Left ventricle myocardium superior (tissue), 1 donor: ENCODE data around the gene GPX4. TPM values are rescaled to one million over a fixed set of nuclear protein-coding genes. Genes with fewer than 3 reads are reported as not detected.

ENCODE experiments used
- ATAC-seq: fragments of 200-7000 bp; cut with Tn5 transposase; one replicate; pipeline ENCODE4 v1.9.1; 2020; ENCODE audit warnings: mild to moderate bottlenecking, moderate library complexity
- DNase-seq: peaks from one replicate; pipeline ENCODE4 v3.0.0-alpha.2; 2020
- intact Hi-C: fragments of 100-400 bp; cut with micrococcal nuclease; formaldehyde crosslinking; loops from one replicate; pipeline ENCODE4 v1.11.0; 2022
- total RNA-seq: library from RNA; stranded (reverse); fragmentation: NEBNext Ultra II Directional; extraction: Animal tissue kit (Norgen Biotek cat#: 25700); gene quantifications from one replicate; pipeline ENCODE4 v1.2.1, GENCODE V29; 2021
- donor health status: DM: no; HTN: yes; CAD: no; lungs with severe emphysema.

Gene GPX4
- total RNA-seq, 1 donor from 2014 or later = 337 TPM

DNA sequence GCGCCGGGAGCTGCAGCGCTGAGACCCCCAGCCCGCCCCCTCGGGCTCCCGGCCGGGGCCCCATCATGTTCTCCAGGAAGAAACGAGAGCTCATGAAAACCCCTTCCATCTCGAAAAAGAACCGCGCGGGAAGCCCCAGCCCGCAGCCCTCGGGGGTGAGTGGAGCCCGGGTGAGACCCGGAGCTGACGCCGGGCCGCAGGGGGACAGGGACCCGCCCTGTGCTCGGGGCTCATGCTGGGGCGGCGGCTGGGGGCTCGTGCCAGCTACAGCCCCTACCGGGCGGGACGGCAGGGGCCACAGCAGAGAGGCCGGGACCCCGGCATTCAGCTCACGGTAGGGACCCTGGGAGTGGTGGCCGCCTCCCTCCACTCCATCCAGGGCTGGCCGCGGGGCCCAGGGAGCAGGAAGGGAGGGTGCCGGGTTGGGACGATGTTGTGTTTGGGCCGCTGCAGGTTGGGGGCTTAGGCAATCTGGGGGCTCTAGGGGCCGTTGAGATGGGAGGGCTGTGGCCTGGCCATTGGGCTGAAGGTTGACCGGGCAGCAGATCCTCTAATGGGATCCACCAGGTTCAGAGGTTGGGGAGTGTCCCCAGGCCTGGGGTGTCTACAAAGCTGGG, 36.3 kb upstream of the GPX4 start:
- ATAC-seq (no peak), DNase-seq (no peak)
- intact Hi-C loops = no loop called here

DNA sequence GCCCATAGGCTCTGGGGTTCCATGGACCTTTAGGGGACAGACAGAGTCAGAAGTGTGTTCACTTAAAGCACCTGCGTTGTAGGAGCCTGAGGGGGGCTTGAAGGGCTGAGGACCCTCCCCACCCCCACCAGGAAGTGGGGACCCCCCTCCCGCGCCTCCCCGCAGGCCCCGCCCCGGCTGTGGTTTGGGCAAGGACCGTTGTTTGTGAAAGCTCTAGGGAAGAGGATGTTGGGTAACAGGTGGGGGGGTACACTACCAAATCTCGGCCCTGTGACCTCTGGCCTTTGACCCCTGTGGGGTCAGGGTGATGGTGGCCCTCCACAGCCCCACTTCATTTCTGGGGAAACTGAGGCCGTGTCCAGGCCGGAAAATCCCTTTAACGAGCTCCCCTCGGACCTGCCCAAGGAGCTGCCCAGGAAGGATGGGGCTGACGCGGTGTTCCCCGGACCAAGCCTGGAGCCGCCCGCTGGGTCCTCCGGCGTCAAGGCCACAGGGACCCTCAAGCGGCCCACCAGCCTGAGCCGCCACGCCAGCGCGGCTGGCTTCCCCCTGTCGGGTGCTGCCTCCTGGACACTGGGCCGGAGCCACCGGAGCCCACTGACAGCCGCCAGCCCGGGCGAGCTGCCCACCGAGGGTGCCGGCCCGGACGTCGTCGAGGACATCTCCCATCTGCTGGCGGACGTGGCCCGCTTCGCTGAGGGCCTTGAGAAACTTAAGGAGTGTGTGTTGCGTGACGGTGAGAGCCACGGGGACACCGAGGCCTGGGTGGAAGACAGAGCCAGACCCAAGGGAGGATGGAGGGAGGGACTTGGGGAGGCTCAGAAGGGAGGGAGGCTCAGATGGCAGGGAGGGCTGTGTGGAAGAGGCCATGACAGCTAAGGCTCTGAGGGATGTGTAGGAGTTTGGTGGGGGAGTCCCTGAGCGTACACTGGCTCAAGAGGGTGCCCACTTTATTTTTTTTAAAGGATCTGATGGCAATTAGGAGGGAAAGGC, 35.5 kb upstream of the GPX4 start:
- ATAC-seq = peak; percentile 30
- peak; percentile 71 for DNase-seq
- intact Hi-C loops = no loop called here

DNA sequence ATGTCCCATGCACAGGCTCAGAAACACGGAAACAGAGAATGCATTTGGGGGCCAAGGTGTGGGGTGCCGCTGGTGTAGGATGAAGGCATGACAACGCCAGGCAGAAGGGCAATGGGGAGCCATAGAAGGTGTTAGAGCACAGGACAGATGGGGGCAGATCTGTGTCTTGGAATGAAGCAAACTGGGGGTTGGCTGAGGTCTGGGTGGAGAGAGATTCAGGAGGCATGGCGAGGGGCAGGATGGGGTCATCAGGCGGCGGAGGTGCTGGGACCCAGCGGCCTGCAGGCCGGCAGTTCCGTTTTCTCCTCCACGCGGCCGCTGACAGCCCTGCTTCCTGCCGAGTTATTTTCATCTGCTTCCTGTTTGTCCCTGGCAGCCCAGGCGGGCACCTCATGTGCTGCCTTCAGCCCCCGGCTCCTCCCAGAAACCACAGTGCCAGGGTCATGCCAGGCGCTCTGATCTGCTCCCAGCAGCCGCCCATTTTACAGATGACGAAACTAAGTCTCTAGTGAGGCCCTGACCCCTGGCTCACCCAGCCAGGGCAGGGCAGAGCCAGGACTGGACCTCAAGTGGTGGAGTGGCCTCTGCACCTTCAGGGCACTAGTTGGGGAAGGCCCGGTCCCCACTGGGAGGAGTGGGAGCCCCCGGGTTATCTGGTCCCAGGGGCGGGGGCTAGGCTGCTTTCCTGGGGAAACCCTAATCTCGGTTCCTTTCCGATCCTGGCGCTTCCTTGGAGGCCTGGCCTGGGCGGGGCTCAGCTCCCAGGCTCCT, 34.6 kb upstream of the GPX4 start:
- peak; percentile 81 for DNase-seq
- peak; percentile 62 for ATAC-seq
- intact Hi-C loops = no loop called here

DNA sequence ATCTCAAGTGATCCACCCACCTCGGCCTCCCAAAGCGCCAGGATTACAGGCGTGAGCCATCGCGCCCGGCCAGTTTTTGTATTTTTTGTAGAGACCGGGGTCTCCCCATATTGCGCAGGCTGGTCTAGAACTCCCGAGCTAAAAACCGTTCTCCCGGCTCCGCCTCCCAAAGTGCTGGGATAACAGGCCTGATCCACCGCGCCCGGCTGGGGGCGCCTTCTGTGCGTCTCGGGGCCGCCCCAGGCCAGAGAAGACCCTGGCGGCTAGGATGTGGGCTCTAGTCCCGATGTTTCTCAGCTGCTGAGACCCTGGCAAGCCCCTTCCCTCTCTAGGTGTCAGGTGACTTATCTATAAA, 33.2 kb upstream of the GPX4 start:
- no peak for DNase-seq
- ATAC-seq = no peak
- intact Hi-C loops = no loop called here

DNA sequence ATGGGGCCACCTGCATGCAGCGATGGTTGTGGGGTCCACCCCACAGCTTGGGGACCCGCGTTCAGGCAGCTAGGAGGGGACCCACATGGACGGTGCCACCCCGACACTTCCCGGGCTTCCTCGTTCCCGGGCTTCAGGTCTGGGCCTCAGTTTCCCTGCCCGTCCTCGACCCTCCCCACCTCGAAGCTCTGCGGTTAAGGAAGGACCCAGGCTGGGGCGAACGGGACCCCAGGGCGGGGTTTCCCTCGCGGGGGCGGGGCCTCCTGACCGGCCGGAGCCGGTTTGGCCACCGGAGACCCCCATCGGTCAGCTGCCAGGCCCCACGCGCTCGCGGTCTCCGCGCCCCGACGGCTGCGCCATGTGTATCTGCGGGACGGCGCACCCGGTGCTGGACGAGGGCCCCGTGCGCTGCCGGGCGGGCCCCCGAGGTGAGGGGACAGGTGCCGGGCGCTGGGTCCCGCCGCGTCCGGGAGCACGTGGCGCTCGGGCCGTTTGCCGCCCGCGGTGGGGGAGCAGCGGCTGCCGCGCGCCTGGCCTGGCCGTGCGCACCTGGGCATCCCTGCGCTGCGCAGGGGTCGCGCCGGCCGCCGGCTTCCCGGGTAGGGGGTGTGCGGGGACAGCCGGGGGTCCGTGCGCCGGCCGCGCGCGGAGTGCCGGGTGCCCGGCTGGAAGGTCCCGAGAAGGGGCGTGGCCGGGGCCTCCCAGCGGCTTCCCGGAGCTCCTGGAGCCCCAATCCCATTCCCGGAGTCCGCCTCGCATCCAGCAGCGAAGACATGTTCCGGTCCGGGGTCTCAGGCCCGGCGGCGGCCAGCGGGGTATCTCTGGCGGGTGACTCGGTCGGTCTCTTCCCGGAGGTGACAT, 32.6 kb upstream of the GPX4 start:
- intact Hi-C loops = no loop called here
- DNase-seq (peak; percentile 31), ATAC-seq (no peak)

DNA sequence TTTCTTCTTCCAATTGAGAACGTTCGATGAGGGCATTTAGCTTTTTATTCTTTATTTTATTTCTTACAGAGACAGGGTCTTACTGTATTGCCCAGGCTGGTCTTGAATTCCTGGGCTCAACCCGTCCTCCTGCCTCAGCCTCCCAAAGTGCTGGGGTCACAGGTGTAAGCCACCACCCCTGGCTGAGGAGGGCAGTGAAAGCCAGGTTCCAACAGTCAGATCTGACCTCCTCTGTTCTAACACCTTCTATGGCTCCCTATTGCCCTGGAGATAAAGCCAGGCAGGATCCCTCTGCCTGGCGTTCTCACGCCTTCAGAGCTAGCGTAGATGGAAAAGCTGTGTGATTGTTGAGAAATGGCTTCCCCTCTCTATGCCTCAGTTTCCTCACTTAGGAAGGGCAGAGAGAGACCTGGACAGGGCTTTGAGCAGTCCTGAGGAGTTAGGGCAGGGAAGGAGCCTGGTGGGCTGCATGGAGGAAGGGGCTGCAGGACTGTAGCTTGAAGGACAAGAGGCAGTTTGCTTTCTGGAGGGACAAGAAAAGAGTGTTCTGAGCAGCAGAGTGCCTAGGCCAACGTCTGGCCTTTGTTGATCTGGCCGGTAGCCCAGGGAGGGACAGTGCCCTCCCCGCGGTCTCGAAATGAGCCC, 31.3 kb upstream of the GPX4 start:
- ATAC-seq (no peak), DNase-seq (no peak)
- intact Hi-C loops = no loop called here

DNA sequence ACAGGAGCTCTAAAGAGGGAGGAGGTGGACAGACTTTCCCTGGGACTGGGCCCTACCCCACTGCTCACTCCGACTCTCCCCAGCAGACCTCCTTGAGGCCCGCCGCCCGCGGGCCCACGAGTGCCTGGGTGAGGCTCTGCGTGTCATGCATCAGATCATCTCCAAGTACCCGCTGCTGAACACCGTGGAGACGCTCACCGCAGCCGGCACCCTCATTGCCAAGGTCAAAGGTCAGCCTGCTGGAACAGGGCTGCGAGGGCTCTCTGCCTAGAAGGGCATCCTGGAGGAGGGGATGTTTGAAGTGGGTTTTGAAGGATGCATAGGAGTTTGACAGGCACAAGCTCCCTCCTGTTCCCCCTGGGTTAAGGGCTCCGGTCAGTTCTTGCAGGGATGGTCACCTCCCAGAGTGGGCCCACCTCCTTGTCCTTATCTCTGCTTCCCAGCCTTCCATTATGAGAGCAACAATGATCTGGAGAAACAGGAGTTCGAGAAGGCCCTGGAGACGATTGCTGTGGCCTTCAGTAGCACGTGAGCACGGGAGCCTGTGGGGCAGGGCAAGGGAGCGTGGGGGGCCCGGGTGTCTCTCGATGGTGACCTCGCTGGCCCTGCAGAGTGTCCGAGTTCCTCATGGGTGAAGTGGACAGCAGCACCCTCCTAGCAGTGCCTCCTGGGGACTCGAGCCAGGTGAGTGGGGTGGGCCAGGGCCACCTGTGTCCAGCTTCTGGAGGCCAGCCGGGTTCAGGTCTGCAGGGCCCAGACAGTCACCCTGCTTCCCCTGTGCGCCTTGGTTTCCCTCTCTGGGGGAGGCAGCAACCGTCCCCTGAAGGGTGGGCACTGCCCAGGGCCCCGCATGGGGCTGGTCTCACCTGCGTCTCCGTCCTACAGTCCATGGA, 30.5 kb upstream of the GPX4 start:
- intact Hi-C loops = no loop called here
- DNase-seq = no peak

DNA sequence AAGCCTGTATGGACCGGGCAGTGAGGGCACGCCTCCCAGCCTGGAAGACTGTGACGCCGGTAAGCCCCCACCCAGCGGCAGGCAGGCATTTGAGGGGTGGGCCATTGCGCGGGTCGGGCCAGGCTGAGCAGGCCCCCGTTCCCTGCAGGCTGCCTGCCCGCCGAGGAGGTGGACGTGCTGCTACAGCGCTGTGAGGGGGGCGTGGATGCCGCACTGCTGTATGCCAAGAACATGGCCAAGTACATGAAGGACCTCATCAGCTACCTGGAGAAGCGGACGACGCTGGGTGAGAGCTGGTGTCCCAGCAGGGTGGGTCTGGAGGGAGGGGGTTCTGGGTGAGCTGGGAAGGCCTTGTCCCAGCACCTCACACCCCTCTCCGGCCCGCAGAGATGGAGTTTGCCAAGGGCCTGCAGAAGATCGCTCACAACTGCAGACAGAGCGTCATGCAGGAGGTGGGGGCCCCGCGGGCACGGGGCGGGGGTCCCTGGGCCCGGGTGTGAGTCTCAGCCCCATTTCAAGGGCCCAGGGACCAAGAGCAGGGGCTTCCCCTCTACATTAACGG, 29.8 kb upstream of the GPX4 start:
- DNase-seq (no peak), ATAC-seq (no peak)
- intact Hi-C loops = no loop called here

More for the DNA sequence above, 30.5 kb upstream of the GPX4 start:
- ATAC-seq = no peak

DNA sequence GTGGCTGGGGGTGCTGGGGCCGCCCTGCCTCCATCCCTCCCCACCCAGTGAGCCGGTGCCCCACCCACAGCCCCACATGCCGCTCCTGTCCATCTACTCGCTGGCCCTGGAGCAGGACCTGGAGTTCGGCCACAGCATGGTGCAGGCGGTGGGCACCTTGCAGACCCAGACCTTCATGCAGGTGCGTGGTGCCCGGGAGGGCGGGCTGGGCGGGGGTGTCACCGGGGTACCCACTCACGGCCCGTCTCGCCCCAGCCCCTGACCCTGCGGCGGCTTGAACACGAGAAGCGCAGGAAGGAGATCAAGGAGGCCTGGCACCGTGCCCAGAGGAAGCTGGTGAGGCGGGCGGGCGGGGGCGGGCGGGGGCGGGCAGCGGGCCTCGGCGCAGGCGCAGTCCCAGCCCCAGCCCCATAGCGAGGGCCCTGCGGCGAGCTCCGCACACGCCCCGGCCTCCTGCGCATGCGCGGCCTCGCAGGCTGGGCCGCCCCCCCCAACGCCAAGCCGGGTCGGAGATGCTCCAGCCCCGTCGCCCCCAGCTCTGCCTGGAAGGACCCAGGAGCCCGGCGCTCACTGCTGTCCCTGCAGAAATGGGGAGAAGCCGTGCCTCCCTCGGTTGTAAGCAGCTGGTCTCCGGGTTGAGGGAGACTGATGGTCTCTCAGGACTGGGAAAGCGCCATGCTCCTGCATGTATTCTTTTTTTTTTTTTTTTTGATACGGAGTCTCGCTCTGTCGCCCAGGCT, 29.1 kb upstream of the GPX4 start:
- intact Hi-C loops = no loop called here
- peak; percentile 67 for ATAC-seq
- DNase-seq = peak; percentile 91

DNA sequence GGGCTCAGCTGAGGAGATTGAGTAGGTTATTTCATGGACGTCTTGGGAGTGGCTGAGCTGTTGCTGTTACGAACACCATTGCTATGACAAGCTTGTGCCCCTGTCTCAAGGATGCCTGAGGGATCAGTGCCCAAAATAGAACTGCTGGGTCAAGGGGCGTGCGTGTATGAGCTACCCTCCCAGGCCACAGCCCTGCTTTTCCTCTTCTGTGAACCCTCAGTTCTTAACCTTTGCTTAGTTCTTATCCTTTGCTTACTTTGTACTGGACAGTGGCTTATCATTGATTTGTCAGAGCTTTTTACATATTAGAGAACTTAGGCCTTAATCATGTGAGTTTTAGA, 27.8 kb upstream of the GPX4 start:
- ATAC-seq (no peak), DNase-seq (no peak)
- intact Hi-C loops = no loop called here

DNA sequence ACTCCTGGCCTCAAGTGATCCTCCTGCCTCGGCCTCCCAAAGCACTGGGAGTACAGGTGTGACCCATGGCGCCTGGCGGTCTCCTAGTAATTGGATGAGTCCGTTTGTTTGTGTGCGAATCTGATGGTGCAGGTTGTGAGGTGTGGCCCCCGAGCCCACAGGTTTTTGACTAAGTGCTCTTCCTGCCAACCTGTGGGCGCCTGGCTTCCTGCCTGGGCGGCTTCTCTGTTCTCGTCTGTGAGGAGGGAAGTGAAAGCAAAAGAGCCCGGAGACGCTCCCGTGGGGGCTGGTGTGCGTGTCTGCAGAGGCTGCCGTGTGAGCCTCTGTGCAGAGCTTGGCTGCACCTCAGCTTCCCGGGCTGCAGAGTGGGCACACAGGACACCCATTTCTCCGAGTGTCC, 26.8 kb upstream of the GPX4 start:
- ATAC-seq (peak; percentile 38), DNase-seq (peak; percentile 81)
- intact Hi-C loops = no loop called here

DNA sequence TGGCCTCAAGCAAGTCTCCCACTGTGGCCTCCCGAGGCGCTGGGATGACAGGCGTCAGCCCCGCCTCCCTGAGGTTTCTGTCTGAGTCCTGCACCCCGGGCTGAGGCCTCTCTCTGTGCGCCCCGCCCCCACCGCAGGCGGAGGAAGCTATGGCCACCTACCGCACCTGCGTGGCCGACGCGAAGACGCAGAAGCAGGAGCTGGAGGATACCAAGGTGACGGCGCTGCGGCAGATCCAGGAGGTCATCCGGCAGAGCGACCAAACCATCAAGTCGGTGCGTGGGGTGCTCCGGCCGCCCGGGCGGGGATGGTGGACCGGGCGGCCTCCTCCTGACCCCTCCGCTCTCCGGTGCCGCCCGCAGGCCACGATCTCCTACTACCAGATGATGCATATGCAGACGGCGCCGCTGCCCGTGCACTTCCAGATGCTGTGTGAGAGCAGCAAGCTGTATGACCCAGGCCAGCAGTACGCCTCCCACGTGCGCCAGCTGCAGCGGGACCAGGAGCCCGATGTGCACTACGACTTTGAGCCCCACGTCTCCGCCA, 24.2 kb upstream of the GPX4 start:
- intact Hi-C loops = no loop called here
- DNase-seq (peak; percentile 30), ATAC-seq (no peak)

DNA sequence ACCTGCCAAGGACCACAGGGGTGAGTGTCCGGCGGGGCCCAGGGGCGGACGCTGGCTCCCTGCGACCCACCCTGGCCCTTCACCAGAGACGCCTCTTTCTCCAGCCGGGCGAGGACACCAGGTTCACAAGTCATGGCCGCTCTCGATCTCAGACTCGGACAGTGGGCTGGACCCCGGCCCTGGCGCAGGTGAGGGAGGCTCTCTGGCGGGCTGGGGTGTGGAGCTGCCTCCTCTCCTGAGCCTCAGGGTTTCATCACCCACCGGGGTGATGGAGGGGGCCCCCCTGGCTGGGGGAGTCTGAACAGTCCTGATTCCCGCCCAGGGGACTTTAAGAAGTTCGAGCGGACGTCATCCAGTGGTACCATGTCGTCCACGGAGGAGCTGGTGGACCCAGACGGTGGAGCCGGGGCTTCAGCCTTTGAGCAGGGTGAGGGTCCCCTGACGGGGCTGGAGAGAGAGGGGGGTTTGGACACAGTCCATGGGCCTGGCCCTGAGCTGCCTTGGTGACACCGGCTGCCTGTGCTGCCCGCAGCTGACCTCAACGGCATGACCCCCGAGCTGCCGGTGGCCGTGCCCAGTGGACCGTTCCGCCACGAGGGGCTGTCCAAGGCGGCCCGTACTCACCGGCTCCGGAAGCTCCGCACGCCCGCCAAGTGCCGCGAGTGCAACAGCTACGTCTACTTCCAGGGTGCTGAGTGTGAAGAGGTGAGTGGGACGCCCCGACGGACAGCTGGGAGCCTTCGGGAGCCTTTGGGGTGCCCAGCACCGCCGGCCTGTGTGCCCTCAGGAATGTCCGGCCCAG, 23.2 kb upstream of the GPX4 start:
- DNase-seq (no peak), ATAC-seq (no peak)
- intact Hi-C loops = no loop called here

DNA sequence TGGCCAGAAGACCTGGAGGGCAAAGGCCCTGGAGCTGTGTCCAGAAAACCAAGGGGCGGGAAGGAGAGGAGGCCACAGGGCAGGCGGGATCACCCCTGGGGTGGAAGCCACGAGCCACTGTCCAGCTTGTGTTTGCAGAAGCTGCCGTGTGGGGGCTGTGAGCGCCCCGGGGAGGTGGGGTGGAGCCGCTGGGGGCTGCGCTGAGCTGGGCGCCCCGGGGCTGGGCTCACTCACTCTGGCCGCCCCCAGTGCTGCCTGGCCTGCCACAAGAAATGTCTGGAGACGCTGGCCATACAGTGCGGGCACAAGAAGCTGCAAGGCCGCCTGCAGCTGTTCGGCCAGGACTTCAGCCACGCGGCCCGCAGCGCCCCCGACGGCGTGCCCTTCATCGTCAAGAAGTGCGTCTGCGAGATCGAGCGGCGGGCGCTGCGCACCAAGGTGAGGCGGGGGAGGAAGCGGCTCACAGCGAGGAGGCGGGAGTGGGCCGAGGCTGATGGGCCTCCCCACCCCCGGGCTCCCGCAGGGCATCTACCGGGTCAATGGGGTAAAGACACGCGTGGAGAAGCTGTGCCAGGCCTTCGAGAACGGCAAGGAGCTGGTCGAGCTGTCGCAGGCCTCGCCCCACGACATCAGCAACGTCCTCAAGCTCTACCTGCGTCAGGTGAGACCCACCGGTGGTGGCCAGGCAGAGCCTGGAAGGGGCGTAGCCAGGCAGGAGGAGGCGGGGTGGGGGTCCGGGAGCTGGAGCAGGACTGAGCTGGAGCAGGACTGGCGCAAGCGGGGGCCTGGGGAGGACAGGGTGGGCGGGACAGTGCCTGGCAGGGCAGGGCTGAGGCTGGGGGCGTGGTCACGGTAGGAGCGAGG, 22.3 kb upstream of the GPX4 start:
- intact Hi-C loops = no loop called here
- ATAC-seq (no peak), DNase-seq (peak; percentile 26)
